ENCODE data around the gene MAOB. TPM values are rescaled to one million over a fixed set of nuclear protein-coding genes. Genes with fewer than 3 reads are reported as not detected.

Gene MAOB
- total RNA-seq, 1 donor from 2014 or later, result 1.6 TPM

- DNase-seq, result no peak
These were observed 21.4 kb downstream of the MAOB start for GRCh38 chrX:43860646-43861370.

GRCh38 chrX:43853225-43853828, 28.9 kb downstream of the MAOB start:
- no peak for DNase-seq

- DNase-seq, result no peak
These were observed 31.6 kb downstream of the MAOB start for GRCh38 chrX:43850629-43851028.

- DNase-seq, result no peak
These were observed 33.1 kb downstream of the MAOB start for GRCh38 chrX:43849173-43849572.

- no peak for DNase-seq
These were observed 34.9 kb downstream of the MAOB start for GRCh38 chrX:43847352-43847751.

- DNase-seq, result no peak
These were observed 35.7 kb downstream of the MAOB start for GRCh38 chrX:43846558-43846957.

GRCh38 chrX:43845776-43846175, 36.5 kb downstream of the MAOB start:
- DNase-seq, result no peak

GRCh38 chrX:43840265-43840664, 42.0 kb downstream of the MAOB start:
- no peak for DNase-seq

- DNase-seq, result no peak
These were observed 45.6 kb downstream of the MAOB start for GRCh38 chrX:43836435-43837184.

- DNase-seq, result no peak
These were observed 46.7 kb downstream of the MAOB start for GRCh38 chrX:43835559-43835958.

- no peak for DNase-seq
These were observed 54.5 kb downstream of the MAOB start for GRCh38 chrX:43827791-43828190.

- no peak for DNase-seq
These were observed 60.2 kb downstream of the MAOB start for GRCh38 chrX:43822014-43822413.

GRCh38 chrX:43817444-43817843, 64.8 kb downstream of the MAOB start:
- no peak for DNase-seq

- DNase-seq, result no peak
These were observed 67.0 kb downstream of the MAOB start for GRCh38 chrX:43815209-43815608.

- DNase-seq, result no peak
These were observed 68.4 kb downstream of the MAOB start for GRCh38 chrX:43813898-43814297.

GRCh38 chrX:43813319-43813718, 68.9 kb downstream of the MAOB start:
- DNase-seq, result no peak

GRCh38 chrX:43809463-43809862, 72.8 kb downstream of the MAOB start:
- no peak for DNase-seq

- no peak for DNase-seq
These were observed 74.0 kb downstream of the MAOB start for GRCh38 chrX:43808231-43808630.

GRCh38 chrX:43805579-43805978, 76.7 kb downstream of the MAOB start:
- DNase-seq, result no peak

- DNase-seq, result no peak
These were observed 78.2 kb downstream of the MAOB start for GRCh38 chrX:43804021-43804420.

GRCh38 chrX:43785930-43786591, 96.2 kb downstream of the MAOB start:
- DNase-seq, result no peak

- no peak for DNase-seq
These were observed 124.2 kb downstream of the MAOB start for GRCh38 chrX:43758044-43758443.

- DNase-seq, result no peak
These were observed 126.2 kb downstream of the MAOB start for GRCh38 chrX:43756076-43756475.

All from occipital lobe (tissue), 2 donors.